ENCODE measurements around the gene CCDC122.

GRCh38 chr13:43877766-43878165, 1.8 kb downstream of the CCDC122 start:
- TF ChIP-seq POLR2A (IDR thresholded peaks at IDR 0.05; ENCODE audit: low read depth, low read length), result no peak
- TF ChIP-seq POLR2AphosphoS5 (IDR thresholded peaks at IDR 0.05; ENCODE audit: low read depth, low read length), result no peak
- TF ChIP-seq POU2F2 (IDR thresholded peaks at IDR 0.05; ENCODE audit: low read depth, low read length), result no peak

Data from GM12891 (cell line).